Astrocyte (in vitro differentiated cells and primary cell): Measurements from ENCODE around the gene CCHCR1. TPM values are rescaled to one million over a fixed set of nuclear protein-coding genes. Genes with fewer than 3 reads are reported as not detected.

Source experiments
- DNase-seq: peaks from one replicate; pipeline ENCODE4 v3.0.0-alpha.2; 2010; ENCODE audit warnings: low read depth
- FAIRE-seq: peaks from 2 replicates; lab custom pipeline; 2011; peaks lifted over from hg19 to GRCh38; lab: Jason Lieb, UNC
- H2AFZ ChIP-seq: 2 replicates; pipeline ENCODE4 v1.6.0; 2012; ENCODE audit warnings: low read depth, low read length, inconsistent platforms
- H3K27ac ChIP-seq: 2 replicates; pipeline ENCODE4 v1.5.1; 2011; ENCODE audit warnings: low read depth, low read length, inconsistent platforms
- H3K27me3 ChIP-seq: 2 replicates; pipeline ENCODE4 v1.6.0; 2011; ENCODE audit warnings: low read length, inconsistent platforms; ENCODE audit not compliant: insufficient read depth
- H3K36me3 ChIP-seq: 2 replicates; pipeline ENCODE4 v1.5.1; 2011; ENCODE audit warnings: low read length, inconsistent platforms; ENCODE audit not compliant: insufficient read depth
- H3K4me1 ChIP-seq: 2 replicates; pipeline ENCODE4 v1.5.1; 2011; ENCODE audit warnings: low read length, inconsistent platforms; ENCODE audit not compliant: insufficient read depth
- H3K4me2 ChIP-seq: 2 replicates; pipeline ENCODE4 v1.6.0; 2012; ENCODE audit warnings: low read length, inconsistent platforms
- H3K4me3 ChIP-seq: 2 replicates; pipeline ENCODE4 v1.5.1; 2011; ENCODE audit warnings: low read depth, mild to moderate bottlenecking, low read length, inconsistent platforms; ENCODE audit not compliant: insufficient read depth
- H3K79me2 ChIP-seq: 2 replicates; pipeline ENCODE4 v1.6.0; 2012; ENCODE audit warnings: mild to moderate bottlenecking, low read length, inconsistent platforms; ENCODE audit not compliant: insufficient read depth
- H3K9ac ChIP-seq: 2 replicates; pipeline ENCODE4 v1.6.0; 2012; ENCODE audit warnings: mild to moderate bottlenecking, low read length, inconsistent platforms
- H3K9me3 ChIP-seq: 2 replicates; pipeline ENCODE4 v1.5.1; 2012; ENCODE audit warnings: low read depth, mild to moderate bottlenecking, low read length, inconsistent platforms; ENCODE audit not compliant: insufficient read depth
- H4K20me1 ChIP-seq: 2 replicates; pipeline ENCODE4 v1.6.0; 2012; ENCODE audit warnings: low read length, inconsistent platforms; ENCODE audit not compliant: insufficient read depth
- H3K27ac Mint-ChIP-seq: one replicate; pipeline ENCODE4 v1.8.0; 2021; ENCODE audit warnings: mild to moderate bottlenecking, mixed read lengths; ENCODE audit not compliant: unreplicated experiment
- H3K27me3 Mint-ChIP-seq: one replicate; pipeline ENCODE4 v1.8.0; 2021; ENCODE audit warnings: low read depth, mixed read lengths; ENCODE audit not compliant: unreplicated experiment
- H3K36me3 Mint-ChIP-seq: one replicate; pipeline ENCODE4 v1.8.0; 2021; ENCODE audit warnings: low read depth, mixed read lengths; ENCODE audit not compliant: unreplicated experiment
- H3K4me1 Mint-ChIP-seq: one replicate; pipeline ENCODE4 v1.8.0; 2021; ENCODE audit warnings: low read depth, mixed read lengths; ENCODE audit not compliant: unreplicated experiment
- H3K4me3 Mint-ChIP-seq: one replicate; pipeline ENCODE4 v1.8.0; 2021; ENCODE audit warnings: mild to moderate bottlenecking, moderate library complexity, mixed read lengths; ENCODE audit not compliant: unreplicated experiment
- H3K9me3 Mint-ChIP-seq: one replicate; pipeline ENCODE4 v1.8.0; 2021; ENCODE audit warnings: mild to moderate bottlenecking, mixed read lengths; ENCODE audit not compliant: unreplicated experiment
- EZH2 ChIP-seq: IDR thresholded peaks from 2 replicates; pipeline ENCODE4 v1.6.1; 2012; ENCODE audit warnings: mild to moderate bottlenecking, low read length, inconsistent platforms; ENCODE audit not compliant: insufficient read depth
- total RNA-seq: library from RNA; stranded (reverse); gene quantifications from 2 replicates; pipeline ENCODE4 v1.2.1, GENCODE V29; 2021
- TF ChIP-seq, protein P1 (sequence below): IDR thresholded peaks from 2 replicates; pipeline ENCODE4 v1.5.1; 2011; ENCODE audit warnings: low read depth, mild to moderate bottlenecking, inconsistent platforms, low read length, moderate library complexity; ENCODE audit not compliant: insufficient read depth

Gene CCHCR1
- total RNA-seq, 1 donor from 2014 or later = 11.5 TPM

DNA sequence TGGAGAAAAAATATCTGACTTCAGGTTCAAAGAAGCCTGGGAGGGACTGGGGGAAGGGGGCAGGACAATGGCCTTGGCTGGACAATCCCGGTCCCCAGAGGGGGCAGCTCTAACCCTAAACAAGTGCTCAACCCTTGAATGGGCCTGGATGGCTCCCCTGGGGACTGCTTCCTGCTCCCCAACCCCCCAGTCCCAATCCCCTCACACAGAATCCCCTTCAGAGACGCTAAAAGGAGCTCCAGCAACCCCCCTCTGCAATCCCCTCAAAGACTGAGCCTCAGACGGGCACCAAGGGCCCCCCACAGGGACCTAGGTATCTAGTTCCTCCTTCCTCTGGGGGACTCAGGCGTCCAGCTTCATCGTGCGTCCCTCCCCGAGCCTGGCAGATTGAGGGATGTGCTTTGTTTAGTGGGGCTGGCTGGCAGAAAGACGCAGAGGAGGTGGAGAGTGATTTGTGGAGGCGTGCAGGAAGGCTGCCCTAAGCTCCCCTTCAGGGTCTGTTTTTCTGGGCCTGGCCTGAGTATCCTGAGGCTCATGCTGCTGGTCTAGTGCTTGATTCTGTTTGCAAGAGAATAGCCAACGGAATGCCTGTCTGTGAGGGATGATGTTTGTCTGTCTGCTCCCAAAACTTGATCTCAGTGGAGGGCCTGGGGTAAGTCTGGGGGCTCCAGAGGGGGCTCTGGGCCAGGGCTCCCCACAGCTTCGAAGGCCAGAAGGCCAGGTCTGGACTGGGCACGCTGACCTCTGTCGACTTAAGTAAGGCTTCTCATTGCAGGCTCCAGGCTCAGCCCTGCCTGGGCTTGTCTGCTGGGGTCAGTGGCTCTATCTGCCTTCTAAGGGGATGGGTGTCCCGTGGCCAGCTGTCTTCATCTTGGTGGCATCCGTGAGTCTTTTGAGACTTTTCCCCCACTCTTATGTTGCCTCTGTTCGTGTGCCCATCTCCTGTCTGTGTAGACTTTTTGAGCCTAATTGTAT, 14.6 kb upstream of the CCHCR1 start:
- no peak overlapping the region for H2AFZ ChIP-seq

GRCh38 chr6:31170987-31171671, 13.5 kb upstream of the CCHCR1 start:
- no peaks in the 10 kb centered on the region for H3K4me1 ChIP-seq
- no peak for FAIRE-seq
- no peaks in the 10 kb centered on the region for H3K79me2 ChIP-seq
- H4K20me1 ChIP-seq = no peaks in the 10 kb centered on the region
- TF ChIP-seq, protein P1, sequence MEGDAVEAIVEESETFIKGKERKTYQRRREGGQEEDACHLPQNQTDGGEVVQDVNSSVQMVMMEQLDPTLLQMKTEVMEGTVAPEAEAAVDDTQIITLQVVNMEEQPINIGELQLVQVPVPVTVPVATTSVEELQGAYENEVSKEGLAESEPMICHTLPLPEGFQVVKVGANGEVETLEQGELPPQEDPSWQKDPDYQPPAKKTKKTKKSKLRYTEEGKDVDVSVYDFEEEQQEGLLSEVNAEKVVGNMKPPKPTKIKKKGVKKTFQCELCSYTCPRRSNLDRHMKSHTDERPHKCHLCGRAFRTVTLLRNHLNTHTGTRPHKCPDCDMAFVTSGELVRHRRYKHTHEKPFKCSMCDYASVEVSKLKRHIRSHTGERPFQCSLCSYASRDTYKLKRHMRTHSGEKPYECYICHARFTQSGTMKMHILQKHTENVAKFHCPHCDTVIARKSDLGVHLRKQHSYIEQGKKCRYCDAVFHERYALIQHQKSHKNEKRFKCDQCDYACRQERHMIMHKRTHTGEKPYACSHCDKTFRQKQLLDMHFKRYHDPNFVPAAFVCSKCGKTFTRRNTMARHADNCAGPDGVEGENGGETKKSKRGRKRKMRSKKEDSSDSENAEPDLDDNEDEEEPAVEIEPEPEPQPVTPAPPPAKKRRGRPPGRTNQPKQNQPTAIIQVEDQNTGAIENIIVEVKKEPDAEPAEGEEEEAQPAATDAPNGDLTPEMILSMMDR = no peak
- TF ChIP-seq EZH2 = no peak
- no peak overlapping the region for H3K4me2 ChIP-seq
- H3K9me3 ChIP-seq = no peaks in the 10 kb centered on the region
- H3K9ac ChIP-seq = no peak overlapping the region
- Mint-ChIP-seq H3K9me3 (no peaks in the 10 kb centered on the region), H3K4me3 (no peak overlapping the region), H3K27me3 (peaks cover 21% of the 10 kb centered on the region), H3K27ac (no peak overlapping the region), H3K4me1 (peaks cover 15% of the 10 kb centered on the region), H3K36me3 (peaks cover 2% of the 10 kb centered on the region)
- no peak overlapping the region for H2AFZ ChIP-seq
- DNase-seq = no peak
- no peak overlapping the region for H3K4me3 ChIP-seq
- H3K27me3 ChIP-seq = no peaks in the 10 kb centered on the region
- H3K27ac ChIP-seq = no peak overlapping the region
- H3K36me3 ChIP-seq = no peaks in the 10 kb centered on the region

More for the DNA sequence above, 14.6 kb upstream of the CCHCR1 start:
- DNase-seq = no peak
- H3K4me1 Mint-ChIP-seq = peaks cover 18% of the 10 kb centered on the region
- H3K79me2 ChIP-seq = no peaks in the 10 kb centered on the region
- no peak overlapping the region for H3K4me3 Mint-ChIP-seq
- no peaks in the 10 kb centered on the region for H3K9me3 Mint-ChIP-seq
- no peaks in the 10 kb centered on the region for H3K27me3 ChIP-seq
- peaks cover 21% of the 10 kb centered on the region for H3K27me3 Mint-ChIP-seq
- H3K4me3 ChIP-seq = no peak overlapping the region
- H3K36me3 ChIP-seq = no peaks in the 10 kb centered on the region
- no peaks in the 10 kb centered on the region for H4K20me1 ChIP-seq
- FAIRE-seq = no peak
- peaks cover 2% of the 10 kb centered on the region for H3K36me3 Mint-ChIP-seq
- TF ChIP-seq, protein P1 = no peak
- TF ChIP-seq EZH2 = no peak
- H3K4me1 ChIP-seq = no peaks in the 10 kb centered on the region
- no peak overlapping the region for H3K4me2 ChIP-seq
- no peak overlapping the region for H3K27ac ChIP-seq
- no peaks in the 10 kb centered on the region for H3K9me3 ChIP-seq
- no peak overlapping the region for H3K9ac ChIP-seq
- H3K27ac Mint-ChIP-seq = no peak overlapping the region
